Measurements from ENCODE around the gene PI4KA. TPM values are rescaled to one million over a fixed set of nuclear protein-coding genes. Genes with fewer than 3 reads are reported as not detected.

PI4KA gene
- total RNA-seq = 40.6 and 58.7 TPM in 2 replicates

DNA sequence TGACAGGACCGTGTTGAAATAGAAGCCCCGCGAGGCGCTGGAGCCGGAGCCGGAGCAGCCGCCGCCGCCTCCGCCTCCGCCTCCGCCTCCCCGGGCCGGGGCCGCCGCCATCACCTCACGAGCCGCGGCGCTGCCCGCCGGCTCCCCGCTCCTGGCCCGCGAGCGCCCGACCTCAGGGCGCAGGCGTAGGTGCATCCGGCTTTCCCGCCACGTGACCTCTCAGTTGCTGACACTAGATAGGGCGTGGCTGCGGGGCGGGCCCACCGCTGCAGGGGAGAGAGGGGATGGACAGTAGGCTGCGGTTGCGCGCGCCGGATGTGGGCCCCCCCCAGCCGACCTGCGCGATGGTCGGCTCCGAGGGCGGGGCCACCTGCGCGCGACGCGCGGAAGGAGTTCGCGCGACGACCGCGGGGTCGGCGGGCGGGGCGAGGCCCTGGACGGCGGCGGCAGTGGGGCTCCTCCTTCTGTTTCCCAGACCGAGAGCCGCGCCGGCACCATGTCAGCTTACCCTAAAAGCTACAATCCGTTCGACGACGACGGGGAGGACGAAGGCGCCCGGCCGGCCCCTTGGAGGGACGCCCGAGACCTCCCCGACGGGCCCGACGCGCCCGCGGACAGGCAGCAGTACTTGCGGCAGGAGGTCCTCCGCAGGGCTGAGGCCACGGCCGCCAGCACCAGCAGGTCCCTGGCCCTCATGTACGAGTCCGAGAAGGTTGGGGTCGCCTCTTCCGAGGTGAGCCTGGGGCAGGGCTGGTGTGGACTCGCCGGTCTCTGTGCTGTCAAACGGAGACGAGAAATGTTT is at the start of gene PI4KA, which contains the start of gene SNAP29:
Gene PI4KA, minus strand, starts transcription at position 197 of the 802 bp plus-strand sequence. Its CDS starts 86 bp downstream, at position 111.
Gene SNAP29, plus strand, starts transcription at position 393 of the 802 bp plus-strand sequence. Its CDS starts 104 bp downstream, at position 497.

GRCh38 chr22:20773793-20774212 is 84.8 kb downstream of the PI4KA start, which contains the start of gene SERPIND1:
Gene SERPIND1 (plus strand): TSS chr22:20774113. CDS start chr22:20779313, 5,200 bp downstream.

Other genes with a start within 250 kb of the PI4KA start
- not detected in 2 replicates for gene SERPIND1, start 84.7 kb downstream of the PI4KA start, total RNA-seq
- gene SNAP29, start 196 bp upstream of the PI4KA start, total RNA-seq = 13.4 and 15.9 TPM in 2 replicates
- gene CRKL, start 58.6 kb upstream of the PI4KA start, total RNA-seq = 38.3 and 41.1 TPM in 2 replicates
- gene AIFM3, start 108.4 kb upstream of the PI4KA start, total RNA-seq = 0.52 and 0.54 TPM in 2 replicates
- 37.6 and 41.0 TPM in 2 replicates for gene LZTR1, start 123.5 kb upstream of the PI4KA start, total RNA-seq
- gene THAP7, start 143.3 kb upstream of the PI4KA start, total RNA-seq = 15.9 and 19.1 TPM in 2 replicates
- gene P2RX6, start 156.4 kb upstream of the PI4KA start, total RNA-seq = 1.8 and 3.1 TPM in 2 replicates
- gene SLC7A4, start 173.8 kb upstream of the PI4KA start, total RNA-seq = not detected in 2 replicates
- not detected in 2 replicates for gene LRRC74B, start 187.1 kb upstream of the PI4KA start, total RNA-seq

Measured in articular chondrocyte of knee joint (primary cell).